ENCODE measurements around the gene NACC2.

Gene NACC2

GRCh38 chr9:135990468-135991429 lies 104.3 kb downstream of the NACC2 start:
- peak; percentile 86 for DNase-seq

DNA sequence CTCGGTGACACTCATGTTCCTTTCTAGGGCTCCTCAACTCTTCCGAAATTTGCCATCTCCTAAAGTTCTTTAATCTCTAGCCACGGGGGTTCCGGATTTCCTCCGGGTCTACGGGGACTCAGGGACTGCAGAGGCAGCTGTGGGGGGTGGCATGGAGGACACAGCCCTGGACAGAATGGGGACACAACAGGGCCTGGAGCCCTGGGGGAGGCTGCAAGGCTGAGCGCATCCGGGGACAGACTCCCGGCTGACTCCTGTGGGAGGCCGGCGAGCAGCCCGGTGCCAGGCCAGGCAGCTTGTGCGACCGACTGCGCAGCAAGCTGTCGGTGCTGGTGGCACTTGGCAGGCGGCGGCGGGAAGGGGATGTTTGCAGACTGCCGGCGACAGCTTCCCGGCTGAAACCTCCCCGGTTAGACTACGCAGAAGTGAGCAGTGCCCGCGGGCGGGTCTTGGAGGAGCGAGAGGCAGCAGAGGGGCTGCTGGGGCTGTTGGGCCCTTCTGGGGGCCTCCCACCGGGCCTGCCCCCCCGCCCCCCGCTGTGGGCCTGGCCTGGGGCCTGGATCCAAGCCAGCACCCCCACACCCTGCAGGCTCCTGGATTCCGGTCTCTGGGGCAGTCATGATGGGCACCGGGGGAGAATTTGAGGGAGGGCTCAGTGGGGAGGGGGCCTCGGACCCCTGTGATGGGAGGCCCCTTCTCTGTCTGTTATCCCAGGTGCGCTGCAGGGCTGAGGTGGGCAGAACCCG lies 105.2 kb downstream of the NACC2 start:
- peak; percentile 57 for DNase-seq

DNA sequence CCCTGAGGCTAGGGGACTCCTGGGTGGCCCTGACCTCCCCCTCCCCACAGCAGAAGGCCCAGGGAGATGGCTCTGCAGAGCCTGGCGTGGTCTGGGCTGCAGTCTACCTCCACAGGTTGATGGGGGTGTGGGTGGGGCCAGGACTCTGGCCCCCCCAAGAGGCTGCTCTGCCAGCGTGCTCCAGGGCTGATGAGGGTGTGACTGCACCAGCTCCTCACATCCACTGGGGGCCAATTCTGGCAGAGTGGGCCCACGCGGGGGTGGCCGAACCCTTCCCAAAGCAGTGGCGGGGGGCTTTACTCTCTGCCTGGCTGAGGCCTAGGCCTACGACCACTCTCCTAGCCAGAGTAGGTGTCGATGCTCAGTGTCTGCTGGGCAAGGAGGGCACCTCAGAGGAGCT lies 105.9 kb downstream of the NACC2 start:
- DNase-seq, result no peak

DNA sequence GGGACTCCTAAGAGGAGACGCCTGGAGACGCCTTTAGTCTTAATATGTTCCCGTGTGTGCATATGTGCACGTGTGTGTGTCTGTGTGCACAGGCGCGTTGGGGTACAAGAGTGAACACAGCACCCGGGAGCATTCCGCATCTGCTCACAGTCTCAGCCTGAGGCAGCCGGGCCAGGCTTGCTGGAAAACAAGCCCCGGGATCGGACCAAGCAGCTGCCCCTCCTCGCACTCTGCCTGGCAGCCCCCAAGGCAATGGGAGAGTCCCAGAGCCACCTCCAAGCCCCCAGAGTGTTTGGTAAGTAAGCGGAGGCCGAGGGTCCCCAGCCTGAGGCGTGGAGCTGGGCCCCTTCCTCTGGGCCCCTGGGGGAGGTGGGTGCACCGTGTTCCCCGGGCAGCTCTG lies 106.6 kb downstream of the NACC2 start:
- no peak for DNase-seq

DNA sequence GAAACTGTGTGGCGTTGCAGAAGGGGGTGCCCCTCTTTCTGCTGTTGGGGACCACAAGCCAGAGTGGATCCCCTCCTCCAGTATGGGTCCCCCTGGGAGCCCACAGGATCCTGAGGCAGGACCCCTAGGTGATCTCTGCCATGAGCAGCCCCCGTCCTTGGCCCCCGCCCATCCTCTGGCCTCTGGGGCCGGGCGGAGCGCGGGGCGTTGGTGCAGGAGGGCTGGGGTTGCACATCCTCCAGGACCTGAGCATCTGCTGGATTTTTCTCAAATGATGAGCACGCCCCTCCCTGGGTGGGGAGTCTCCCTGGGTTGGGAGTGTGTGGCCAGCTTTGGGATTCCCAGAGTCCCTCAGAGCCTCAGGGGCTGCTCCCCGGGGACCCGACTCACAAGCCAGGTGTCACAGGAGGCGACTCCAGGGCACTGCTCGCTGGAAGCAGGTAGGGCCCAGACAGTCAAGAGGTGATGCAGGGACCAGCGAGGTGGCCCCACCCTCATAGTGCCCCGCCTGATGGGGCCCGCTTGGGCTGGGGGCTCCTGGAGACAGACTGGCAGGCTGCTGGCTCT lies 107.2 kb downstream of the NACC2 start:
- DNase-seq, result no peak

- DNase-seq, result no peak
Measured at GRCh38 chr9:135986605-135987004, 108.5 kb downstream of the NACC2 start.

- DNase-seq, result no peak
Measured at GRCh38 chr9:135985889-135986288, 109.2 kb downstream of the NACC2 start.

DNA sequence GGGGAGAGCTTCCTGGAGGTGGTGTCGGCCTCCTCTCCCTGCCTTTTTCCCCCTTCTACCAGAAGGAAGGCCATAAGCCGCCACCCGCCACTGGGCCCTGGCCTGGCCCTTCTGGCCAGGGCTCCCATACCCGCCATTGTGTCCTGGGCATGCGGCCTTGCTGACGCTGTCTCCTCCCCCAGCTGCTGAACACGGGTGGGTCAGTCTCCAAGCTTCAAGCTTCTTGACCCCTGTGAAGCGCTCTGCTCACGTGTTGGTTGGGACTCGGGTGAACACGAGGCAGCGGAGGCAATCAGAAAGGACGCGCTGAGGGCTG lies 109.7 kb downstream of the NACC2 start:
- no peak for DNase-seq

DNA sequence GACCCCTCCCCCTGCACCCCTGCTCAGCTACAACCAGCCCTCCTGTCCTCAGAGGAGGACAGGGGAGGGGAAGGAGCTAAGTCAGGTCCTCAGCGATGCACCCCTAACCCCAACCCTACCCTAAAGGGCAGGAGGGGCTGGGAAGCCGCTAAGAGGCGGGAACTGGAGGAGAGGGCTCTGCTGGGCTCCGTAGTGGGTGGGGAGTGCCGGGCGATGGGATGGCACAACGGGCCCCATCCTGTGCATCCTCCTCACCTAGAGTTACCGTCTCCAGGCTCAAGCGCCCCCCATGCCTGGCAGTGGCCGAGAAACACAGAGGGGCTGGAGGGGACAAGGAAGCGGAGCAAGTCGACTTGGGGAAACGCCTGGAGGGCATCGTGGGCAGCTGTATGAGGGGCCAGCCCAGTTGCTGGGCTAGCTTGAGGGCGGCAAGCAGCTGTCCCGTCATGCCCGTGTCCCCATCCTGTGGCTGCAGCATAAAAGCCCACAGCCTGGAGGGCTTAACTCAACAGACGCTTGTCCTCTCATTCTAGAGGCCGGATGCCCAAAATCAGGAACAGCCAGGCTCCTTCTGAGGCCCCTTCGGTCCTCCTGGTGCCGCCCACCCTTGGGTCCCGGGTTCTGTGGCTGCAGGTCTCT lies 110.9 kb downstream of the NACC2 start:
- no peak for DNase-seq

DNA sequence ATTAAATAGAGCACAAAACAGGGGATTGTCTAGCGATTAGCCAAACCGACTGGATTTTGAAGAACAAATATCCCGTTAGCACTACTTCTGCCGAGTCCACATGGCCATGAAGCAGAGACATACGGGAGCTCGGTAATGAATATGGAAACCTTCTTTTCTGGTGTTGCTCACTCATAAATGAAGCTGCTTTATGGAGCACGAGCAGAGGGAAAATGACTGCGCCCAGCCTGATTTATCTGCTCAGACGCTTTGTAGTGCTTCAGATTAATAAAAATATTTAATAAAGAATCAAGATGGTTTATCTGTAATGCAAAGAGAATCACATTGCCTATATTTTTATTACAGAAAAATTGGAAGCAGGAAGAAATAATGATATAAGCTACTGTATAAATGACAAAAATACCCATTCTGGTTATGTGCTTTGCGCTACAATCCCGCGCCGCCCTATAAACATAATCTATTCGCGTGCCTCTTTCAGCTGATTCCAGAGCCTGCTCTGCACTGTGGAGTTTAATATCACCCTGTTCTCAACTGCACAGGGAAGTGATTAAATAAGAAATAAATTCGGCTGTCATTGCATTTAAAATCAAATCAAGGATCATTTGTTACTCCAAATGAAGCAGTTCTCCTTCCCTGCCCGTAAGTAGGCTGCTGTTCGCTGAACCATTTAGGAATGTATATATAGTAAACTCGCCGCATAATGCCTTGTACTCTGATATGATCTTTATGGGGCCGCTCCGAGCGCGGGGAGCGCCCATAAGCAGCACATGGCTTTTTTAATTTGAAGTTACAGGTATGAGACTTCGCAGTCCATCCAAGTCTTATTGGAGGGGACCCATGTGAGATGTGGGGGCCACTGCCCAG lies 111.6 kb downstream of the NACC2 start:
- DNase-seq, result no peak

DNA sequence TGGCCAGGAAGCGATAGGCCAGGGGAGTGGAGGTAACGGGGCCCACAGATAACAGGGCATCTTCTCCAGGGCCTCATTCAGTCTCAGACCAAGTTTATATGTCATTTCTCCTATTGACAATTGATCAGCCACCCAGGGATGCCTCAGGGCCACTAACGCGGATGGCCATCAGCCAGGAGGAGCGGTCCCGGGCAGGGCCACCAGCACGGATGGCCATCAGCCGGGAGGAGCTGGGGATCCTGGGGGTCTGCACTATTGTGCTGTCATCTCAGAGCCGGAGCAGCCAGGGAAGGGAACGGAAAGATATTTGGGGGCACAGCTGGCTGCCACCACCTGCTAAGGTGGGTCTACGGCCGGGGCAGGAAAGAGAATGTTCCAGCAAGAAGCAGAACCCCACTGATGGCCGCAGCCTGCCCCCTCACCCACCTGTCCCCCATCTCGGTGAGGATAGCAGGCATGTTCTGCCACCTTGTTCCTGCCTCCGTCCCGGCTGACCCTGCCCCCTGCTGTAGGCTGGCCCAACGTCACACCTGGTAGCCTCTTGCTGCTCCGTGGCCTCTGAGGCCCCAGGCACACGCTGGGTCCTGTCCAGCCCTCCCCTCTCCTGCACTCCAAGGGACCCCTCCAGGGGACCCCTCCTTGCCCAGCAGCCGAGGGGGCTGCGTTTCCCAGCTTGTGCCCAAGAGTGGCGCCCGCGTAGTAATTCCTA lies 112.4 kb downstream of the NACC2 start:
- DNase-seq, result no peak

DNA sequence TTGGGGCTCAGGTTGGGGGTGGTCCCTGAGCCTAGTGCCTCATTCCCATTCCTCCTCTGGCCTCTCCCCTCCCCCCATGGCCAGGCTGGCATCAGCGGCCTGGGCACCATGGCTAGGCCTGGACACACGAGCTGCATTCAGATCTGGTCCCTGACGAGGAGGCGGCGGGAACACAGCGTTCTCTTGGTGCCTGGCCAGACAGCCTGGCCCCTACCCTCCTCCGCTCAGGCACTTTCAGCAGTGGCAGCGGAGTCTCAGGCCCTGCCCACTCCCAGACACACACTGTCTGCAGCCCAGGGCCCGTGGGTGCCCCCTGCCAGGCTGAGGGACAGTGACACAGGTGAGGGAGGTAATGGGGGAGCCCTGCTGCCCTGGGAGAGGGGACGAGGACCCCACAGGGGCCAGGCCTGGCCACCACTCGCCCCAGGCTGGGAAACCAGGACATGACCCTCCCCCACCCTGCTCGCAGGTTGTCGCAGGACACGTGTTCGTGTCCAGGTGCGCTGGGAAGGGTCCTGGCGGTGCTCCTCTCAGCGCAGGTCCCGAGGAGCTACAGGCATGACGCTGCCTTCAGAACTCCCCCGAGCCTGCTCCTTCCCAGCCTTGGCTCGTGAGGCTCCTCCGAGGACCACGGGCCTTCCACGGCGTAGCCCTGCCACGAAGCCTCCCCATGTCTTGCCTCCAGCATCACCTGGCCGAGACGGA lies 114.0 kb downstream of the NACC2 start:
- DNase-seq, result no peak

DNA sequence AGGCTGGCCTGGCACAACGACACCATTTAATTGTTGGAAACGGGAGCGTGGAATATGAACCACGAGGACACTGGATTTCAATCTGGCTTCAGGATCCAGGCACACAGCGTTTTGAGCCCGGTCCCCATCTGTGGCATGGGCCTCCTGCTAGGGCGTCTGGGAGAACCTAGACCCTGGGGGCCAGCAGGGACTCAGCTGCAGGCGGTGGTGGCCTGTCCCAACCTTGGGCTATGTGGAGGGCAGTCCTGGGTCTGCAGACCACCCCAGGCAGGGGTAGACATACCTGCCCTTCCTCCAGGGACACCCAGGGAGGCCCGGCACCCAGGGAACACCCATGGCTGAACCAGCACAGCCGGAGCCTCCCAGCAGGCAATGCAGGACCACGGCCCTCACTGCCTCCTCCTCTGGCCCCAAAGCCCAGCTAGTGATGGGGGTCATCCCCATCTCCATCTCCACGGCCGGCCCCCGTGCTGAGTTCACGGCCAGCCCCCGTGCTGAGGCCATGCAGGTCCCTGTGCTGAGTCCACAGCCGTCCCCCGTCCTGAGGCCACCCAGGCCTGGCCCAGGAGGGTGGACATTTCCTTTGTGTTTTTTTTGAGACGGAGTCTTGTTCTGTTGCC lies 115.4 kb downstream of the NACC2 start:
- DNase-seq, result no peak

DNA sequence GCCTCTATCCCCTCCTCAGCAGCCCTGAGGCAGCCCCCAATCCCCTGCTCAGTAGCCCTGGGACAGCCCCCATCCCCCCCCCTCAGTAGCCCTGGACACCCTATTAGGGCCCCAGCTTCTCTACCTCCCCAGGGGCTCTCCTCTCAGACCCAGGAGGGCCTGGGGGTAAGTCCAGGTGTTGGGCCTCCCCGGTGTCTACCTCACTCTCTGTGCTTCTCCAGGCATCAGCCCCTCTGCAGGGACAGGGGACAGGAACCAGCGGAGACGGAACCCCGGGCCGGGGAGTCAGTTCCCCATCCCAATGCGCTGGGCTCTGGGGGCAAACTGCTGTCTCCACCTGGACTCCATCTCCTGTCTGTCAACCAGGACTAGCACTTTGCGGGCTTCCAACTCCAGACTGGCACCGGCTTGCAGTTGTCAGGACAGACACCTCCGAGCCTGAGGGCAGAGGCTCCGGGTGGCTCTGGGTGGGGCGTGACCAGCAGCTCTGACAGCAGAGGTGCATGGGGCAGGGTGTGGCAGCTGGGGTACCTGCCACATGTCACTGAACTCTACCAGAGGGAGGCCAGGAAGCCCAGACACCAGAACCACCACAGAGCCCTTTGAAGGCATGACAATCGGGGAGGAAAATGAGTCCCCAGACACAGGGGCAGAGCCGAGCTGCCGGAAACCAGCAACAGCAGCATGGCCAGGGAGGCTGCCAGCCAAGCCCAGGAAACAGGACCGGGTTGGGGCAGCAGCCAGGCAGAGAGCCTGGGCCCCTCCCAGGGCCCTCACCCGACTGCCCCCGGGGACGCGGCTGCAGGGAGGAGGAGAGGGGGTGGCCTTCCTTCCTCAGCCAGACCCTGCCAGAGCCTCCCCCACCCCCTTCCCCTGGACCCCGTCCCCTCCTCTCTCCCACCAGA lies 116.2 kb downstream of the NACC2 start:
- peak; percentile 78 for DNase-seq

- DNase-seq, result no peak
Measured at GRCh38 chr9:135976944-135977343, 118.1 kb downstream of the NACC2 start.

DNA sequence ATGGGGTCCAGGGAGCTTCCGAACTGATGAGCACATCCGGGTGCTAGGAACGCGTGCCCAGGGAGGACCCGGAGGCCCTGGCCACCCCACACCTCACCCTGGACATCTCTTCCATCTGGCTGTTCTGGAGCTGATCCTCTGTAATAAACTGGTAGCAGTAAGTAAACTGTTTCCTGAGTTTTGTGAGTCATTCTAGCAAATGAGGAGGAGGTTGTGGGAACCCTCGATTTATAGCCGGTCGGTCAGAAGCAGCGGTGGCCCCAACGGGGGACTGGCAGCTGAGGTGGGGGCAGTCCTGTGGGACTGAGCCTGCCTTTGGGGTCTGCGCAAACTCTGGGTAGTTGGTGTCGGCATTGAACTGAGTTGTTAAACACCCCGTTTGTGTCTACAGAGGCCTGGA lies 118.6 kb downstream of the NACC2 start:
- DNase-seq, result no peak

GRCh38 chr9:135975834-135976233 lies 119.3 kb downstream of the NACC2 start:
- no peak for DNase-seq

- no peak for DNase-seq
Measured at GRCh38 chr9:135974220-135974573, 120.9 kb downstream of the NACC2 start.

Measured in CD4-positive, alpha-beta T cell treated with Interleukin-17A for 4 hours (primary cell).